Endothelial cell of umbilical vein (primary cell): ENCODE measurements around the gene IZUMO4.
"Not testable (repeated sequence)": the region's sequence is repeated elsewhere in the genome, so short reads cannot be mapped to it uniquely, and the experiment has no call there.

Experiments used
- CTCF ChIP-seq, 2 donors: IDR thresholded peaks; 1 replicate in 1 of 2; 2 replicates in 1 of 2; pipeline ENCODE4 v1.5.1; 2011; ENCODE audit warnings: low read length in 2 of 2, mild to moderate bottlenecking in 2 of 2, moderate library complexity in 2 of 2, control low read depth in 1 of 2, inconsistent platforms in 1 of 2, low read depth in 1 of 2; ENCODE audit not compliant: insufficient read depth in 1 of 2; ENCODE audit errors: extremely low read depth in 1 of 2
- EZH2 ChIP-seq: IDR thresholded peaks from 2 replicates; pipeline ENCODE4 v1.6.1; 2012; ENCODE audit warnings: borderline replicate concordance, low read depth, mild to moderate bottlenecking, moderate library complexity, low read length, inconsistent platforms; ENCODE audit not compliant: severe bottlenecking

GRCh38 chr19:2086695-2087620 is 9.8 kb upstream of the IZUMO4 start:
- TF ChIP-seq CTCF (IDR thresholded peaks at IDR 0.05; ENCODE audit: extremely low read depth in 1 of 2, insufficient read depth in 1 of 2, low read depth in 1 of 2, low read length in 2 of 2); EZH2: not testable (repeated sequence)
